GM19455 (cell line): ENCODE results near the gene ATG7.

Experiments used
- ATAC-seq: cut with Tn5 transposase; IDR thresholded peaks from one replicate; pipeline ENCODE4 v1.9.1; 2021; ENCODE audit not compliant: unreplicated experiment

ATG7 gene

DNA sequence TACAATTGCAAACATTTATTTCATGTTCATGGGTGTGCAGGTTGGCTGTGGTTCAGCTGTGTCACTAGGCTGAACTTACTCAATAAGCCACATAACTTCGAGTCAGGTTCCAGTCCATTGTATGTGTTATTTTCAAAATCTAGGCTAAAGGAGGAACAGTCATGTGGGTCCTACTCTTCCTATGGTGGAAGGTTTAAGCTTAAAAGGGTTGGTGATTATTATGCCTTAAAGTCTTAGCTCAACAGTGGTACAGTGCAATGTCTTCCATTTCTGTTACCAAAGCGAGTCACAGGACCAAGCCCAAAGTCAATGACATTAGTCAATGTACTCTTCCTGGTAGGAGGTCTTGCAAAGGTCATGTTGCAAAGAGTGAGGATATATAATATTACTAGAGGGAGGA, 78.2 kb downstream of the ATG7 start:
- no peak for ATAC-seq

DNA sequence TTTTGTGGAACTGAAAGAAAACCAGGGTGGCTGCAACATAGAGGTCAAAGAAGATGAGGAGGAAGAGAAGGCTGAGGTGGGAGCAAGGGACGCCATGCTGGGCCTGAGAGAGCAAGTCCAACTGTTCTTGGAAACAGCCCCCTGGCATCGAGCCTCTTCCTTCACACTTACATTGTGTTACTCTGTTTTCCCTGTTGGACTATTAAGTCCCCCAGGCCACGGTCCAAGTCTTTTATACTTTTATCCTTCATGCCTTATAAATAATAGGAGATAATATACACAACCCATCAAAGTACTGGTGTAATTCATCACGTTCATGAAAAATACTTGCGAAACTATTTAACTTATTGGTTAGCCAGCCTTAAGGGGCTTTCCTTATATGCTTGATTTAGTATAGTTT, 79.3 kb downstream of the ATG7 start:
- no peak for ATAC-seq

DNA sequence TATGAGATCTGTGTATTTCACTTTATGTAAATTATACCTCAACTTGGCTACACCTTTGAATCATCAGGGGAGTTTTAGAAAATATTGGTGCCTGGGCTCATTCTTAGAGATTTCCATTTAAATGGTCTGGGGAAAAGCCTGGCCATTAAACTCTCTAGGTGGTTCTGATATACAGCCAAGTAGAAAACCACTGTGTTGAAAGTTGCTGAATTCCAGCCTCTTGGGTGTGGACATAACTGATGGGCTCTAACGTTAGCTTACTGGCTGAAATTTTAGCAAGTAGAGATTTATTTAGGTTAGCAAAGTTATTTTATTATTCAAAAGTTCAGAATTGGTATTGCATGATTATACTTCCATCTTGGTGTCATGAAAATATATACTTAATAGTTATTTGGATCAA, 84.1 kb downstream of the ATG7 start:
- ATAC-seq, result no peak

DNA sequence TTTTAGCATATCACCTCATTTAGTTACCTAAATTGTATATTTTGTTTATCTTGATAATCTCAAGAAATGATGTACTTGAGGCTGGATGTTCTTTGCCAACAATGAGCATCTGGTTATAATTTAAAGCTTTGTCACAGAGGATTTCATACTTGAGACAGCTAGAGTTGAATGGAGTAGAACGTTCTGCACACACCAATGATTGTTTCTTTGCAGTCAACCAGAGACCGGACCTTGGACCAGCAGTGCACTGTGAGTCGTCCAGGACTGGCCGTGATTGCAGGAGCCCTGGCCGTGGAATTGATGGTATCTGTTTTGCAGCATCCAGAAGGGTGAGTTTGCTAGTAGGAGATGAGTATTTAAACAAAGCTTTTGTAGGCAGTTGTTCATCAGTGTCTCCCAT, 90.4 kb downstream of the ATG7 start:
- no peak for ATAC-seq

DNA sequence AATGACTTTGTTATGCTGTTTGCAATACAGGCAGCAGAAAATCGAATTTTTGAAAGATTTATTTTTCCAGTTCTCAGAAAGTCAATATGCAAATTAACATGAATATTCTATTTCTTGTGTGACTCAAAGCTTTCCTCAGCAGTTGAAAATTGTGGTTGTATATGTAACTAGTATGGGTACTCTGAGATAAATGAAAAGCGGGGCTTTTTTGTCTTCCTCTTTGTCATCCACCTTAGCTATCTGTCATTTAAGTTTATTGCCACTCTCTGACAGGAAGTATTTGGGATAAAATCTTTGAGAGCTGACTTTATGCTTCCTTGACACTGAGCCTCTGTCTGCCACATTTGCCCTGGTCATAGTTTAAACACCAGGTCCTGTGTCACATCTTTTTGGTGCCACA, 91.5 kb downstream of the ATG7 start:
- ATAC-seq, result no peak

DNA sequence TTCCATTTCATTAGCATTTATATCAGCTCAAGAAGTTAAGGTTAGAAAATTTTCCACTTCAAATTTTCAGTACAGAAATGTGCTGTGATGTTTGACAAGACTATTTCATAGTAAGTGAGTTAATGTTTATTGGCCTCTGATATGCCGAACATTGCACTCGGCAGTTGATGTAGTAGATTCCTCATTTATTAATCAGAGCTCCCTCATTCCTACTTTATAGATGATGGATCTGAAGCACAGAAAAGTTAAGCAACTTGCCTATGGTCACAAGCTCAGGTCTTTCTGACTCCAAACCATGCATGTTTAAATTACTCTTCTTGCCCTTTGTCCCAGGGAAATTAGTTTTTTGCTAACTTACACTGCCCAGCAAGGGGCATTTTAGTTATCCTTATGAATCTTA, 92.0 kb downstream of the ATG7 start:
- no peak for ATAC-seq

DNA sequence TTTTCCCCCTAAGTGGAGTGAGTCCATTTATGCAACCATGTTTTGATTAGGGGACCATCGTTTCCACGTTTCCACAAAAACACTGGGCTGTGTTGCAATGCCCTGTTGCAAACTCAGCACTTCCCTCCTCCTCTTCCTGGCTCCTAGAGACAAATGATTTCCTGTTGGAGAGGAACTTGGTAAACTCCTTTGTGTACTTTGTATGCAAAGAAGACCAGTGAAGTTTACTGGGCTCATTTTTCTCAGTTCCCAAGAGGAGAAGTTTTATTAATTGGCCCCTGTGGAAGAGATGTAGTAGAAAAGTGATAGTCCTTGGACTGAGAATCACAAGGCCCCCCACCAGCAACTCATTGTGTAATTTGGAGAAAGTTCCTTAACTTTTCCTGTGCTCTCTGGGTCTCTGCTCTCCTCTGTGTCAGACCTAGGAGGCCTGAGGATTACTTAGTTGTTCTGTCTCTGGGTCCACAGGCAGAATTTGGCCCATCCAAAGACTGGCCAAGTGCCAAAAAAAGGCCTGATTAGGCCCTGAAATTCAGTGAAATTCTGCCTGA, 95.0 kb downstream of the ATG7 start:
- no peak for ATAC-seq

DNA sequence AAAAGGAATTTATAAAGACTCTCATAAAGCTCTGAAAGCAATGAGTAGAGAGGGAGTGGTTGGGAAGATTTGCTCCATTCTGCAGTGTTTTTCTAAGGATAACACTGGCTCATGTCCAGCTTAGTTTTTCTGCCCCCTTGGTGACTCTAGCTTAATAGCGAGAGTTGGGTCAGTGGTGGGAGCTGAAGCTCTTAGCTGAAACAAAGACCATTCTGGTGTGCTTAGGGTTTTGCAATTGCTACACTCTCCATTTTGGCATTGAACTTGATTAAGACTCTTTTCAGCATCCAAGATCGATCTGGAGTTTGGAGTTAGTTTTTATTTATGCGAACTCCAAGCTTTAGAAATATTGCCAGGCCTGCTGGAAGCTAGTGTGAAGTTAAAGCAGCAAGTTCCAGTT, 98.0 kb downstream of the ATG7 start:
- no peak for ATAC-seq

DNA sequence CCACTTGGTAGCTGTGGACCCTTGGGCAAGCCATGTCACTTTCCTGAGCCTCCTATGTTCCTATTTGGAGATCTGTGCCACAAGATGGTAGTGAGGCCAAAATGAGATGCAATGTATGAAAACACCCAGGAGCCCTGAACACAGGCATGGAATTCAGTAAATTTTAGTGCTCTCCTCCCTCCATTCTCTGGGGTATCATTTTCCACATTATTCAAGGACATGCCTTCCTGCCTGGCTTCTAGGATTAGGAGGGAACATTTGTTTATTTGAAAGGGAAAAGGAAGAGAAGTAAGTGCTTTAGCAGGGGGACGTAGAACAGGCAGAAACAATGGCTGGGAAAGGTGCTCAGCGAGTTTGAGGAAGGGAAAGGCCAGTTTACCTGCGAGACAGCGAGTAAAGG, 98.8 kb downstream of the ATG7 start:
- no peak for ATAC-seq

DNA sequence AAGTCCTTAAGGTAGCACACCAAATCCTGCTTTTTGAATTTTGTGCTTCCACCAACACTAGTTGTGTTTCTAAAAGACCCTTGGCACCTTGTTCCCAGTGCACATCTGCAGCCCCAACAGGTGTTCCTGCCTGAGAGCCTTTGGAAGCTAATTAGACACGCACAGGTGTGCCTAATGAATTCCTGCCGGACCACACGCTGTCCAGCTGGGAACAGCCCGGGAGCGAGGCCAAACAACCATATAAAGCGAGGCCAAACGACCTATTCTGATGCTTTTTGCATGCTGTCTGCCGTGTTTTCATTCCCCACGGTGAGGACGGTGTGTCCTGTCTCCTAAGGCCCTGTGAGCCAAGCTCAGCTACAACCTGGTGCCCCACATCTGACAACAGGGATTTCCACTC, 99.5 kb downstream of the ATG7 start:
- ATAC-seq, result no peak

DNA sequence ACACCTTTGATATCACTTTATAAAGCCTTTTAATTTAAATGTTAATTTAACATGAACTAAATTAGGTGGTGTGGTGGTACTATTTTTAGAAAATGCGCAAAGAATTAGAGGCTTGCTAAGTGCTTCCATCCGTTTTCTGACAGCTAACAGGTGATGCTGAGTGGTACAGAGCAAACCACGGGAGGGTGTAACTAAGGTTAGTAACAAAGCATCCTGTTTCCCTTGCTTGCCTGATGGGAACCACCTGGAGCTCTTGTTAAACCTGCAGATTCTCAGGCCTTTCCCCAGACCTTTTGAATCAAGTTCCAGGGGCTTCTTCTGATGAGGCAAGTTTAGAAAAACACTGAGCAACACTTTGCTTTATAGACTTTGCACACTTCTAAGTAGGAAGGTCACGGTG, 101.0 kb downstream of the ATG7 start:
- ATAC-seq, result no peak

DNA sequence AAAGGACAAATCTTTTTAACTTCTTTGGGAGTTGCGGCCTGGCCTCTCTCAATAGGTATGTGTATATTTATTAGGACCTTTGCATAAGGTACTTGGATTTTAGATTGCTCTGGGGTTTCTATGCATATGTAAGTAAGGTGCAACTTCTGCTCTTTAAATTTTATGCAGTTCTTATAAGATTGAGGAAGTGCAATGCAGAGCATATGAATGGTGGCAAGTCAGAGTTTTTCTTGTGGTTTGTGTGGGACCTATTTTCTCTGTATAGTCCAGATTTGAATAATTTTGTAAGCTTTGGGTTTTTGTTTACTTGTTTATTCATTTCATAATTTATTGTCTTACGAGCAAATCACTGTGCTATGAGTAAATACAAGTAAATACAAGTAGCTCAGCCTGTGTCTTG, 101.5 kb downstream of the ATG7 start:
- no peak for ATAC-seq

DNA sequence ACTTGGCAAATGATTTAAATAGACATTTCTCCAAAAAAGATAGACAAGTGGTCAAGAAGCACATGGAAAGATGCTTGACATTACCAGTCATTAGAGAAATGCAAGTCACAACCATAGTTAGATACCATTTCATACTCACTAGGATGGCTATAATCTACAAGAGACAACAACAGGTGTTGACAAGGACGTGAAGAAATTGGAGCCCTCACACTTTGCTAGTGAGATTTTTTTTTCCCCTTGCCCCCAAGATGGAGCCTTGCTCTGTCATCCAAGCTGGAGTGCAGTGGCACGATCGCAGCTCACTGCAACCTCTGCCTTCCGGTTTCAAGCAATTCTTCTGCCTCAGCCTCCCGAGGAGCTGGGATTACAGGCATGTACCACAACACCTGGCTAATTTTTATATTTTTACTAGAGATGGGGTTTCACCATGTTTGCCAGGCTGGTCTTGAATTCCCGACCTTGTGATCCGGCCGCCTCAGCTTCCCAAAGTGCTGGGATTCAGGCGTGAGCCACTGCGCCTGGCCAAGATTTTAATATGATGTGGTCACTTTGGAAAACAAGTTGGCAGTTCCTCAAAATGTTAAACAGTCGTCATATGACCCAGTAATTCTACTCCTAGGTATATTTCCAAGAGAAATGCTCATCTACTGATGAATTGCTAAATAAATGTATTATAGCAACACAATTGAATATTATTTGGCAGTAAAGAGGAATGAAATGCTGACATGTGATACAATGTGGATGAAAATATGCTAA, 103.3 kb downstream of the ATG7 start:
- no peak for ATAC-seq

DNA sequence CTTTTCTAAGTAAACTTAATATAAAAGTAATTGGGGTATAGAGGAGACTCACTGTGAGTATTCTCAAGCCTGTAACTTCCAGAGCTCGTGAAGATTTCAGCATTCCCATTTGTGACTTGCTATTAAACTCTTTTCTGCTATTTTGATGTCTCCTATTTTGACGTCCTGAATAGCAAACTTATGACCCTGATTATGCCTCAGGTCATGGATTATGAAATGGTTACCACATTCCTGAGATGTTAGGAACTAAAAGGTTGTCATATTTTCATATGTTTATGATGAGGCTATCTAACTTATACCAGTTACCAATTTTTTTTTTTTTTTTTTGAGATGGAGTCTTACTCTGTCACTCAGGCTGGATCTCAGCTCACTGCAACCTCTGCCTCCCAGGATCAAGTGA, 105.5 kb downstream of the ATG7 start:
- ATAC-seq, result no peak

DNA sequence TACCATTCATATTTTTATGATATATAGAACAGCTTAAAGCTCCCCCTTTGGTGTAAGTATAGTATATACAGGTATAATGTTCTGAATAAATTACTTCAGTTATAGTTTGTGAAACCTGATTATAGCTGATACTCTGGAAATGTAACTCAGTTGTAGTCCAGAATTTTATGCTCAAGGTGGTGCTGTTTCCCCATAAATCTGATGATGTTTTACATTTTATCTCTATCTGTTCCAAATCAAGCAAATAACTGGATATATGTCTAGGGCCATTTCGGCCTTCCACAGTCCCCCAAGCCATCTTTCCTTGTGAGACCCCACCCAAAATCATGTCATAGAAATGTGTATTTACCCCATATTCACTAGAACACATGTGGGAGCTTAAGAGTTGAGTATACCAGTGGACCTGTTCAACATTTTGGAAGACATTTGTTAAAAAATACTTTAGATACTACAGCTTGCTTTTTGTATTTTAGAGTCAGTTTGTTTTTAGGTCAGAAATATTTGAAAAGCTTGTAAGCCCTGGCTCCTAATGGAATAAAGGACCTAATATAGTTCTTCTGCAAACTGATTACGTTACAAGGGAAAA, 107.1 kb downstream of the ATG7 start:
- no peak for ATAC-seq

DNA sequence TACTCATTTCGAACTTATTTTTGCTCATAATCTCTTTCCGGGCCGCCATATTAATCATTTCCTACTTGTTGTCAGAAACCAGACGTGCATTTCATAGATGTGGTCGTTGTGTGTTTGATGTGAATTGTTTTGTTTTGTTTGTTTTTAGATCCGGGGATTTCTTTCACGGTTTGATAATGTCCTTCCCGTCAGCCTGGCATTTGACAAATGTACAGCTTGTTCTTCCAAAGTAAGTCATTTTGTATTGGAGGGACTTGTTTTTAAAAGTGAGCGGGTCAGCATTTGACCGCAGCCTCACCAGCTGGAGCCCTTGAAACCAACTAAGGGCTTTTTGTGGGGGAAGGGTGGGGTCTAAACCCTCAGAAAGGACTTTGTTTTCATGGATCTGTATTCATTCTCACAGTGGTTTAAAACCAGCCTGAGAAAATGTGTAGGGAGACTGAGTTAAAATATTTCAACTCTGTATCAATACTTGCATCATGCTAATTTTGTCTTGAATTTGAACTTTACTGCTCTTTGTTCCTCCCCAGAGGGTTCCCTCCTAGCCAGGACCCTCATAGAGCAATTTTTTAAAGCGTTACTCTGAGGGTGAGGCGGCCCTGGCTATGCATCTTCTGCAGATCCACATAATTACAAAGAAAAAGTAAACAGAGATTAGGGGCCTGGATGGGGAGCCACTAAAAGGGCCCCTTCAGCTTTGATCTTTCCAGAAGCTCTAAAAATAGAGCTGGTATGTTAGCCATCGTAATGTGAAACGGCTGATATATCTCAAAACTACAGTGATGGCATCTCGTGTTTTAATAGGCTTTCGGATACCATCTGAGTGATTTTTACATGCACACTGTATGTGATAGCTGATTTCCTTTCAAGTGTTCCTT, 107.9 kb downstream of the ATG7 start:
- ATAC-seq, result no peak

DNA sequence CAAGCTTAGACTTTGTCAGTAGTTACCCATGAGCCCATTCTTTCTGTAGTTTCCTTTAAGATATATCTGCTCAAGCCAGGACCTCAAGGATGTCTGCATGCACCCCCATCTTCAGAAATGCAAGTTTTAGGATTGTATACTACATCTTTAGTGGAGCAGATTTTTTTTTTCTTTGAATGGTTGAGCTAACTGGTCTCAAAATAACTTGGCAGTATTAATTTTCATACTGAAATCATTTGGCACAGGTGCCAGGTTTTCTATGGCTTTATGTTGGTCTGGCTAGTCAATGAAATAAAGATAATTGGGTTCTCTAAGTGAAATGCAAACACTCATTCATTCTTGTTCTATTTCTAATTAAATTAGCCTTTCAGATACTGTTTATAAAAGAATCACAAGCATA, 108.9 kb downstream of the ATG7 start:
- no peak for ATAC-seq

DNA sequence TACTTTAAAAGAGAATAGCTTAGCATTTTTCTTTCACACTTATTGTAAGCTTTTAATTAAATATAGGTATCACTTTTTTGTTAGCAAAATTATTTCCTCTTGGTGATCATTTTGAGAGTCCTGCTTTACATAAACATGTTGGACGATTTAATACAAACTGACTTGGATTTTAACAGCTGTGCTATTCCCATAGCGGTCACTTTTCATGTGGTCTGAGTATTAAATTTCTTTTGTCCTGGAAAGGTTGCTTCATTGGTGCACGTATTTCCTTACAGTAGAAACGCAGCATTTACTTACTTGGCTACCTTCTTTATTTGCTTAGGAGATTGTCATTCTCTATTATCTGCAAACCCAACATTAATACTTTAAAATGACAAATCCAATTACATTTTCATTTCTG, 109.4 kb downstream of the ATG7 start:
- no peak for ATAC-seq

DNA sequence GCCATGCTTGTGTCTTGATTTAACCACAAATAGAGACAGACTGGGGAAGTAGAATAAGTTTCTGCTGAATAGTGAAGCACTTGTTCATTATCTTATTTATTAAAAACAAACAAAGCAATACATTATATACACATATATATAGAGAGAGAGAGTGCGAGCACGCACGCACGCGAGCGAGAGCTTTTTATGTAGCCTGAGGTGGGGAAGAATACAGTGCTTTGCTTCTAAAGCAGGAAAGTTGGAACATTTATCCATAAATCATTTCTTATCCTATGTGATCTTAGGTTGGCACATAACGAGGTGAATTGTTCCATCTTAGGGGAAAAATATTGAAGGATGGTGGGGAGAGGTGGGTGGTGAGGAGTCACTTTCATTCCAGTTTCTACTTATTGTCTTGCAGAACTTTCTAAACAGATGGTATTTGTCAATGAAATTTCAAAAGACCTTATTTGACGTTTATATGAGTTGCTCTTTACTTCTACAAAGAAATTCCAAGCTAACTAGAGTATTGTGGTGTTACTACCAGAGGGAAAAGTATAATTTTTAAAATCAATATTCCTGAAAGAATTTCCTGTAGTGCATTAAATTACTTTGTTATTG, 110.0 kb downstream of the ATG7 start:
- ATAC-seq, result no peak

DNA sequence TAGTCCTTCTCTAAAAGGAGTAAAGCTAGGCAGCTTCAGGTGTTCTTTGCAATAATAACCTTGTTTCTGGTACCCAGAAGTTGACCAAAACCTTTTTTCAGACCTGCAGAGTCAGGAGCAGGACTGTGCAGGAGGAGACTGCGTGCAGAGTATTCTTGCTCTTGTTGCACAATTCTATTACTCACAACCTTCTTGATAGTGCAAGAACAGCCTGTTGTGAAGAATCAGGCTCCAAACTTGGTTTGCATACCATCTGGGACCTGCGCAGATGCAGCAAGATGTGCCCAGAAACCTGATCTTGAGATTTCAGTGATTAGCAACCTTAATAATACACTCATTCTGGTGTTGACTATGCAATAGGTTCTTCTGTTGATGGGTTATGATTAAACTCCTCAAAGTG, 111.9 kb downstream of the ATG7 start:
- no peak for ATAC-seq

DNA sequence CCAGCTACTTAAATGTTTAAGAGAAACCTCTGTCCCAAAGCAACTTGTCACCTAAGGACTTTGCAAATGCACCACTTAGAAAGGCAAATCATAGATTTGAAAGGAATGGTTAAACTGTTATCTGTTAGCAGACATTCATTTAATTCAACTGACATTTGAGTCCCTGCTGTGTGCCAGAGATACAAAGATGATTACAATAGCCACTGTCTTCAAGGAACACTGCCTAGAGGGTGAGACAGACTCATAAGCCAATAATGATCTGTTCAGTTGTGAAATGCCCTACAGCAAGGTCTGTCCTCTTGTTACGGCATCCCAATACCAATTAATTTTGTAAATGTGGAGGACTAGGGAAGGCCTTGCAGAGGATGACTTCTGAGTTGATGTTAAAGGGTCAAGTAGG, 113.1 kb downstream of the ATG7 start:
- no peak for ATAC-seq
